ENCODE results near the gene TLK2. TPM values are rescaled to one million over a fixed set of nuclear protein-coding genes. Genes with fewer than 3 reads are reported as not detected.

Gene TLK2
- polyA plus RNA-seq, 1 of the 3 experiments (the other 2 are of a cell fraction), result 51.9 TPM

- TF ChIP-seq CTCF (IDR thresholded peaks at IDR 0.05) (no peak), GATA2 (CRISPR knock-in tag; IDR thresholded peaks at IDR 0.05) (no peak), MEF2A (IDR thresholded peaks at IDR 0.05; ENCODE audit: borderline replicate concordance, low read depth) (no peak), GABPA (IDR thresholded peaks at IDR 0.05; ENCODE audit: low read depth) (no peak), ELF1 (IDR thresholded peaks at IDR 0.05) (no peak), JUND (IDR thresholded peaks at IDR 0.05) (no peak), TAF1 (IDR thresholded peaks at IDR 0.05; ENCODE audit: borderline replicate concordance, low read depth, low read length) (0 out of 2 replicates have a peak, but pooled peaks have one; percentile 2), TEAD4 (IDR thresholded peaks at IDR 0.05; ENCODE audit: borderline replicate concordance, insufficient read depth) (no peak), NFIC (IDR thresholded peaks at IDR 0.05; ENCODE audit: borderline replicate concordance) (no peak), SIN3A (IDR thresholded peaks at IDR 0.05; ENCODE audit: borderline replicate concordance, low read depth, low read length) (no peak), RAD21 (IDR thresholded peaks at IDR 0.05; ENCODE audit: low read length) (no peak), FOXM1 (IDR thresholded peaks at IDR 0.05; ENCODE audit: low read depth) (no peak), REST (IDR thresholded peaks at IDR 0.05; ENCODE audit: low read depth, low read length) (no peak), USF1 (IDR thresholded peaks at IDR 0.05; ENCODE audit: borderline replicate concordance, low read depth) (no peak), RXRA (IDR thresholded peaks at IDR 0.05; ENCODE audit: borderline replicate concordance, low read depth) (no peak), RFX5 (IDR thresholded peaks at IDR 0.05; ENCODE audit: low read length) (no peak; the same call in 1 of the 2 replicates), TCF12 (IDR thresholded peaks at IDR 0.05) (no peak; the same call in none of the 2 replicates), FOXJ3 (CRISPR knock-in tag; IDR thresholded peaks at IDR 0.05) (peak; percentile 36; the same call in 1 of the 2 replicates)
These were observed 150.4 kb downstream of the TLK2 start (continued) for GRCh38 chr17:62628831-62629555.

All from SK-N-SH (cell line).